Lower leg skin (tissue), 4 donors: ENCODE results near the gene CYB5R2. TPM values are rescaled to one million over a fixed set of nuclear protein-coding genes. Genes with fewer than 3 reads are reported as not detected.

Experiments used
- DNase-seq, 2 donors: peaks; one replicate each; pipeline ENCODE4 v3.0.0-alpha.2; 2019; ENCODE audit warnings: low spot score in 2 of 2
- H3K4me3 ChIP-seq: fragments of 200-600 bp; sonication (generic); 2 replicates; pipeline ENCODE4 v1.5.1; 2017; ENCODE audit warnings: mild to moderate bottlenecking, low read depth; ENCODE audit not compliant: poor library complexity, severe bottlenecking
- POLR2A ChIP-seq, 2 donors: fragments of 450-650 bp; IDR thresholded peaks; one replicate each; pipeline ENCODE4 v1.6.1; 2016 to 2017; ENCODE audit warnings: antibody characterized with exemption in 2 of 2, mild to moderate bottlenecking in 1 of 2, moderate library complexity in 1 of 2
- WGBS, 2 donors: methylation state at CpG; one replicate each; pipeline ENCODE4 v1.1.5; 2018; 5-methylcytosine and 5-hydroxymethylcytosine counted together
- intact Hi-C: fragments of 100-400 bp; cut with DNase I; formaldehyde crosslinking; loops from one replicate; pipeline ENCODE4 v1.15.0; 2023; ENCODE audit warnings: low total_unique reads
- total RNA-seq, 4 donors: library from RNA; depleted of rRNA; stranded (reverse); fragments of >200 nt; gene quantifications; one replicate each; pipeline ENCODE4 v1.1.0, GENCODE V29; 2016
- TF ChIP-seq, protein P1 (sequence below), 3 donors: fragments of 450-650 bp; IDR thresholded peaks; one replicate each; pipeline ENCODE4 v1.5.1; 2016; ENCODE audit warnings: antibody characterized with exemption in 3 of 3, mild to moderate bottlenecking in 3 of 3, moderate library complexity in 2 of 3

Gene CYB5R2
- total RNA-seq, 4 donors from 2014 or later, result 37.2 to 90.0 (median 40.5) TPM

GRCh38 chr11:7694235-7694634, 20.9 kb upstream of the CYB5R2 start:
- no peak for TF ChIP-seq POLR2A (IDR thresholded peaks at IDR 0.05)
- TF ChIP-seq, protein P1, sequence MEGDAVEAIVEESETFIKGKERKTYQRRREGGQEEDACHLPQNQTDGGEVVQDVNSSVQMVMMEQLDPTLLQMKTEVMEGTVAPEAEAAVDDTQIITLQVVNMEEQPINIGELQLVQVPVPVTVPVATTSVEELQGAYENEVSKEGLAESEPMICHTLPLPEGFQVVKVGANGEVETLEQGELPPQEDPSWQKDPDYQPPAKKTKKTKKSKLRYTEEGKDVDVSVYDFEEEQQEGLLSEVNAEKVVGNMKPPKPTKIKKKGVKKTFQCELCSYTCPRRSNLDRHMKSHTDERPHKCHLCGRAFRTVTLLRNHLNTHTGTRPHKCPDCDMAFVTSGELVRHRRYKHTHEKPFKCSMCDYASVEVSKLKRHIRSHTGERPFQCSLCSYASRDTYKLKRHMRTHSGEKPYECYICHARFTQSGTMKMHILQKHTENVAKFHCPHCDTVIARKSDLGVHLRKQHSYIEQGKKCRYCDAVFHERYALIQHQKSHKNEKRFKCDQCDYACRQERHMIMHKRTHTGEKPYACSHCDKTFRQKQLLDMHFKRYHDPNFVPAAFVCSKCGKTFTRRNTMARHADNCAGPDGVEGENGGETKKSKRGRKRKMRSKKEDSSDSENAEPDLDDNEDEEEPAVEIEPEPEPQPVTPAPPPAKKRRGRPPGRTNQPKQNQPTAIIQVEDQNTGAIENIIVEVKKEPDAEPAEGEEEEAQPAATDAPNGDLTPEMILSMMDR (IDR thresholded peaks at IDR 0.05), result no peak
- no peak overlapping the region for H3K4me3 ChIP-seq
- intact Hi-C loops, result no loop called here
- DNase-seq, result no peak
- WGBS, 2 donors, result 86 to 92% methylated on average over 3 of the region's 3 CpGs

GRCh38 chr11:7692426-7692825, 19.1 kb upstream of the CYB5R2 start:
- WGBS, 2 donors, result 80 to 81% methylated on average over 3 of the region's 3 CpGs
- intact Hi-C loops, result no loop called here
- TF ChIP-seq, protein P1 (IDR thresholded peaks at IDR 0.05), result no peak
- no peak for TF ChIP-seq POLR2A (IDR thresholded peaks at IDR 0.05)
- H3K4me3 ChIP-seq, result no peak overlapping the region
- no peak for DNase-seq

DNA sequence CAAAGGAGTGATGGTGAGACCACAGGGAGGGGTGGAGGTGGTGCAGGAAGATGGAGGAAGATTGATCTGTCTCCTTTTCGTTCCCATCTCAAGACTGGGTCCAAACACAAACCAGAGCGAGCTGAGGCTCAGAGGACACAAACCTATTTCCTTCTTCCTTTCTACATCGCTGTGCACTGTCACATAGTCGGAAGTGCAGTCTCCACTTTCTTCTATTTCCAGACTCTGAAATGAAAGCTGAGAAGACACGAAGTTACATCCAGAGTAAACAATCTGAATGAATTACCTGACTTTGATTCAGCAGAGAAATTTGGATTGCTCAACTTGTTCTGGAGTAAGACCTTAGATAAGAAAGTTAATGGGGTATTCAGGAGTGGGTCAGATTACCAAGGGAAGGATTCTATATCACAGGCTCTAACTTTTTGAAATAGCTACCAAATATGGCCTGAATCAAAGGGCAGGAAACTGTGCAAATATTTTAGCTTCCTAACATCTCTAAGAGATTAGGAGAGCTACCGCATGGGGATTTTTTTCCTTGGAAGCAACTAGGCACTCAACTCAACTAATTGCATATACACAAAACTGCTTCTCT, 18.6 kb upstream of the CYB5R2 start:
- intact Hi-C loops, result no loop called here
- WGBS, 2 donors, result 81% methylated on average over 6 of the region's 6 CpGs
- no peak for TF ChIP-seq POLR2A (IDR thresholded peaks at IDR 0.05)
- TF ChIP-seq, protein P1 (IDR thresholded peaks at IDR 0.05), result no peak
- no peak overlapping the region for H3K4me3 ChIP-seq
- DNase-seq, result no peak

- H3K4me3 ChIP-seq, result no peak overlapping the region
- no peak for DNase-seq
- 29 to 49% methylated on average over 6 of the region's 6 CpGs for WGBS, 2 donors
- TF ChIP-seq POLR2A (IDR thresholded peaks at IDR 0.05), result no peak
- TF ChIP-seq, protein P1 (IDR thresholded peaks at IDR 0.05), result no peak
- intact Hi-C loops, result no loop called here
These were observed 17.3 kb upstream of the CYB5R2 start for GRCh38 chr11:7690648-7691047.

GRCh38 chr11:7689239-7689638, 15.9 kb upstream of the CYB5R2 start:
- WGBS, 2 donors, result 50 to 65% methylated on average over 4 of the region's 4 CpGs
- H3K4me3 ChIP-seq, result no peak overlapping the region
- no peak for DNase-seq
- no peak for TF ChIP-seq POLR2A (IDR thresholded peaks at IDR 0.05)
- TF ChIP-seq, protein P1 (IDR thresholded peaks at IDR 0.05), result no peak
- intact Hi-C loops, result no loop called here

GRCh38 chr11:7688238-7688826, 15.0 kb upstream of the CYB5R2 start:
- WGBS, 2 donors, result 17% methylated on average over 4 of the region's 4 CpGs
- DNase-seq, result no peak
- TF ChIP-seq, protein P1 (IDR thresholded peaks at IDR 0.05), result peak in 1 of 3 donors; percentile 27
- no peak for TF ChIP-seq POLR2A (IDR thresholded peaks at IDR 0.05)
- intact Hi-C loops, result no loop called here
- H3K4me3 ChIP-seq, result no peak overlapping the region
